ENCODE results near the gene KRTAP4-9.

- TF ChIP-seq CSRNP3 (CRISPR knock-in tag; IDR thresholded peaks at IDR 0.05) (no peak), ZC3H10 (CRISPR knock-in tag; IDR thresholded peaks at IDR 0.05) (no peak), ESRRG (CRISPR knock-in tag; IDR thresholded peaks at IDR 0.05) (no peak), ZNF8 (CRISPR knock-in tag; IDR thresholded peaks at IDR 0.05) (no peak), CSDC2 (CRISPR knock-in tag; IDR thresholded peaks at IDR 0.05) (no peak), POU6F1 (CRISPR knock-in tag; IDR thresholded peaks at IDR 0.05; ENCODE audit: borderline replicate concordance, low read depth) (no peak), ZFP30 (CRISPR knock-in tag; IDR thresholded peaks at IDR 0.05) (no peak), BACH2 (CRISPR knock-in tag; IDR thresholded peaks at IDR 0.05; ENCODE audit: borderline replicate concordance) (no peak), OSR1 (CRISPR knock-in tag; IDR thresholded peaks at IDR 0.05) (no peak), RARB (CRISPR knock-in tag; IDR thresholded peaks at IDR 0.05) (no peak), TSHZ2 (CRISPR knock-in tag; IDR thresholded peaks at IDR 0.05) (no peak), PATZ1 (CRISPR knock-in tag; IDR thresholded peaks at IDR 0.05; ENCODE audit: borderline replicate concordance) (no peak)
These were observed 39.7 kb downstream of the KRTAP4-9 start for GRCh38 chr17:41144846-41145245.
